A549 (cell line): ENCODE data around the gene TBC1D16. TPM values are rescaled to one million over a fixed set of nuclear protein-coding genes. Genes with fewer than 3 reads are reported as not detected.

Experiments
- ATAC-seq, 2 experiments: fragments of 200-7000 bp in 1 of 2; fragments of >200 bp in 1 of 2; cut with Nextera tagmentation in 1 of 2; cut with Tn5 transposase in 1 of 2; 3 replicates each; pipeline versions ENCODE4 v1.8.0 to v1.9.1; 2018 to 2020; ENCODE audit warnings: mild to moderate bottlenecking in 1 of 2, moderate library complexity in 1 of 2
- CTCF ChIA-PET: fragments of 300-600 bp; sonication (Branson Sonifier 250); formaldehyde crosslinking; extraction: SDS; loops from one replicate; lab custom pipeline; 2021; ENCODE audit warnings: antibody characterized with exemption, inconsistent platforms; lab: Yijun Ruan, JAX
- POLR2A ChIA-PET: fragments of 350-600 bp; formaldehyde crosslinking; extraction: SDS; loops from one replicate; lab custom pipeline; 2021; ENCODE audit warnings: antibody characterized with exemption, inconsistent platforms; lab: Yijun Ruan, JAX
- DNase-seq, 2 experiments: peaks; one replicate each; pipeline versions ENCODE4 v3.0.0 to v3.0.0-alpha.2; 2011 to 2016; ENCODE audit warnings: low read depth in 1 of 2, low spot score in 1 of 2
- FAIRE-seq: peaks from 2 replicates; lab custom pipeline; 2011; peaks lifted over from hg19 to GRCh38; lab: Jason Lieb, UNC
- H3K27ac ChIP-seq, 2 experiments: fragments of >200 bp; sonication (Bioruptor Twin); formaldehyde crosslinking; 3 replicates each; pipeline ENCODE4 v1.5.1; 2016 to 2017
- H3K4me1 ChIP-seq: fragments of >200 bp; sonication (Bioruptor Twin); formaldehyde crosslinking; 3 replicates; pipeline ENCODE4 v1.6.1; 2016
- H3K4me2 ChIP-seq: fragments of >200 bp; sonication (Bioruptor Twin); formaldehyde crosslinking; 3 replicates; pipeline ENCODE4 v1.6.1; 2016
- H3K4me3 ChIP-seq: fragments of >200 bp; sonication (Bioruptor Twin); formaldehyde crosslinking; 3 replicates; pipeline ENCODE4 v1.5.1; 2016
- H3K9me3 ChIP-seq: fragments of >200 bp; sonication (Bioruptor Twin); formaldehyde crosslinking; 3 replicates; pipeline ENCODE4 v1.6.1; 2016
- BCL3 ChIP-seq: fragments of >200 bp; sonication (Bioruptor Twin); formaldehyde crosslinking; IDR thresholded peaks from 3 replicates; pipeline ENCODE4 v1.6.1; 2016
- CBX2 ChIP-seq: fragments of 200-600 bp; sonication (generic); IDR thresholded peaks from 2 replicates; pipeline ENCODE4 v1.6.1; 2016; ENCODE audit warnings: low read depth, mild to moderate bottlenecking, borderline replicate concordance
- CEBPB ChIP-seq, 2 experiments: fragments of >200 bp in 1 of 2; sonication (Bioruptor Twin) in 1 of 2; formaldehyde crosslinking in 1 of 2; IDR thresholded peaks; 2 replicates each; pipeline ENCODE4 v1.6.1; 2012 to 2016
- CHD2 ChIP-seq: fragments of 150-350 bp; IDR thresholded peaks from 2 replicates; pipeline ENCODE4 v1.6.1; 2014; ENCODE audit warnings: low read length; ENCODE audit not compliant: partially characterized antibody
- EHMT2 ChIP-seq: fragments of 200-600 bp; sonication (generic); IDR thresholded peaks from 2 replicates; pipeline ENCODE4 v1.6.1; 2016; ENCODE audit warnings: antibody characterized with exemption, low read depth, mild to moderate bottlenecking, moderate library complexity
- FOSB ChIP-seq: fragments of 250-450 bp; sonication (Bioruptor Pico); IDR thresholded peaks from 2 replicates; pipeline ENCODE4 v1.5.0; 2020; ENCODE audit warnings: mild to moderate bottlenecking, moderate library complexity
- FOXS1 ChIP-seq: fragments of 250-450 bp; sonication (Bioruptor Pico); IDR thresholded peaks from 2 replicates; pipeline ENCODE4 v1.5.0; 2020; ENCODE audit warnings: mild to moderate bottlenecking, moderate library complexity
- HDAC2 ChIP-seq: fragments of 200-600 bp; sonication (generic); IDR thresholded peaks from 2 replicates; pipeline ENCODE4 v1.6.1; 2016
- HEYL ChIP-seq: fragments of 250-450 bp; sonication (Bioruptor Pico); IDR thresholded peaks from 2 replicates; pipeline ENCODE4 v1.8.0; 2021; ENCODE audit warnings: mild to moderate bottlenecking, moderate library complexity
- JUN ChIP-seq, 2 experiments: fragments of >200 bp; sonication (Bioruptor Twin); formaldehyde crosslinking; IDR thresholded peaks; 2 replicates in 1 of 2; 3 replicates in 1 of 2; pipeline ENCODE4 v1.6.1; 2016 to 2017
- KDM1A ChIP-seq: fragments of 200-600 bp; sonication (generic); IDR thresholded peaks from 2 replicates; pipeline ENCODE4 v1.6.1; 2016; ENCODE audit warnings: low read depth, mild to moderate bottlenecking
- MAFK ChIP-seq: fragments of 450-650 bp; IDR thresholded peaks from 2 replicates; pipeline ENCODE4 v1.6.1; 2014; ENCODE audit not compliant: partially characterized antibody
- MAX ChIP-seq: IDR thresholded peaks from 2 replicates; pipeline ENCODE4 v1.6.1; 2012
- MAZ ChIP-seq: fragments of 150-350 bp; IDR thresholded peaks from 2 replicates; pipeline ENCODE4 v1.6.1; 2014; ENCODE audit warnings: antibody characterized with exemption, low read depth, low read length, borderline replicate concordance
- MYC ChIP-seq: IDR thresholded peaks from 2 replicates; pipeline ENCODE4 v1.6.1; 2012; ENCODE audit warnings: mild to moderate bottlenecking, inconsistent platforms, low read length, improper control_type of control experiment, borderline replicate concordance
- NPAS2 ChIP-seq: fragments of 250-450 bp; sonication (Bioruptor Pico); IDR thresholded peaks from 2 replicates; pipeline ENCODE4 v1.8.0; 2022; ENCODE audit warnings: mild to moderate bottlenecking, moderate library complexity, borderline replicate concordance
- PBX3 ChIP-seq: IDR thresholded peaks from 2 replicates; pipeline ENCODE4 v1.6.1; 2012
- POLR2A ChIP-seq: IDR thresholded peaks from 2 replicates; pipeline ENCODE4 v1.6.1; 2012; ENCODE audit warnings: mild to moderate bottlenecking, low read length
- SREBF2 ChIP-seq: fragments of 450-650 bp; IDR thresholded peaks from 2 replicates; pipeline ENCODE4 v1.6.1; 2014; ENCODE audit warnings: mild to moderate bottlenecking, moderate library complexity
- ZC3H11A ChIP-seq: fragments of 450-650 bp; IDR thresholded peaks from 2 replicates; pipeline ENCODE4 v1.6.1; 2014; ENCODE audit warnings: antibody characterized with exemption, mild to moderate bottlenecking
- ZNF302 ChIP-seq: fragments of 250-450 bp; sonication (Bioruptor Pico); IDR thresholded peaks from 2 replicates; pipeline ENCODE4 v1.9.0; 2021; ENCODE audit warnings: inconsistent platforms, mild to moderate bottlenecking, moderate library complexity
- ZSCAN20 ChIP-seq: fragments of 250-450 bp; sonication (Bioruptor Pico); IDR thresholded peaks from 2 replicates; pipeline ENCODE4 v1.8.0; 2022; ENCODE audit warnings: mild to moderate bottlenecking, moderate library complexity
- WGBS: methylation state at CpG from one replicate; pipeline ENCODE4 v1.1.6; 2017; ENCODE audit errors: missing lambda C conversion rate; 5-methylcytosine and 5-hydroxymethylcytosine counted together
- polyA plus RNA-seq, 4 experiments: library from polyadenylated mRNA; depleted of rRNA in 3 of 4; stranded (reverse); fragments of >200 nt; fragmentation: RNase III in 1 of 4; extraction: RNeasy Plus Mini Kit Qiagen cat#74134 plus additional on column Dnase treatment in 1 of 4; gene quantifications; 2 replicates in 3 of 4; 3 replicates in 1 of 4; pipeline ENCODE4 v1.2.3, GENCODE V29; 2011 to 2017
- TF ChIP-seq, protein P1 (sequence below): fragments of 200-600 bp; sonication (generic); IDR thresholded peaks from 2 replicates; pipeline ENCODE4 v1.6.1; 2016; ENCODE audit warnings: antibody characterized with exemption, mild to moderate bottlenecking, moderate library complexity

TBC1D16 gene
- polyA plus RNA-seq, 2 of the 4 experiments (the other 2 are of a cell fraction), result 8.9 to 12.5 TPM

DNA sequence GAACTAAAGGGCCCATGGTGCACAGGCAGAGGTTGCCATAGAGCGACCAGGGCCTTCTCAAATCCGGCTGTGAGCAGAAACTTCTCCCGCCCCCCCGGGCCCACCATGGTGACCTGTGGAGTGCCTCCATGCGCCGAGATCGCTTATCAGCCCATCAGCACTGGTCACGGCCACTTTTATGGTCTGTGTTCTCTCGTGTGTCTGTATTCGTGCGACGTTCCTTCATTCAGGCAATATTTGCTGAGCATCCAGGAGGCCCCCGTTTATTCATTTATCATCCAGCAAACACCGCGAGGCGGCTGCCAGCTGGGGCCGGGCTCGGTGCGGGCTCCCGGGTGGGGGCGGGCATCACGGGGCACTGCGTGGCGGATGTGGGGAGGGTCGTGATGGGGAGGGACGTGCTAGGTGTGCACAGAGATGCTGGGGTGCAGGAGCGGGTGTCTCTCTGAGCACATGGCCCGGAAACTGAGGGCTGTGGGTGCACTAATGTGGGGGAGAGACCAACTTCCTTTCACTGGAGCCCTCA, 108.5 kb downstream of the TBC1D16 start:
- no peak for FAIRE-seq
- Histone ChIP-seq H3K4me2 (no peak overlapping the region), H3K9me3 (no peaks in the 10 kb centered on the region), H3K4me3 (no peak overlapping the region), H3K27ac (no peak overlapping the region), H3K4me1 (peaks cover 37% of the 10 kb centered on the region)
- no peak for ATAC-seq
- 89% methylated on average over 26 of the region's 28 CpGs for WGBS
- POLR2A ChIA-PET, result no interaction called here
- CTCF ChIA-PET, result interaction anchor here (1.0 to 3.0 kb wide), 6 partner anchors 10 to 137 kb away, joined by 3 to 12 read pairs (median 8); partner anchors contain the start of gene CBX4
- no peak for TF ChIP-seq CHD2
- TF ChIP-seq EHMT2, result no peak
- DNase-seq, result no peak

DNA sequence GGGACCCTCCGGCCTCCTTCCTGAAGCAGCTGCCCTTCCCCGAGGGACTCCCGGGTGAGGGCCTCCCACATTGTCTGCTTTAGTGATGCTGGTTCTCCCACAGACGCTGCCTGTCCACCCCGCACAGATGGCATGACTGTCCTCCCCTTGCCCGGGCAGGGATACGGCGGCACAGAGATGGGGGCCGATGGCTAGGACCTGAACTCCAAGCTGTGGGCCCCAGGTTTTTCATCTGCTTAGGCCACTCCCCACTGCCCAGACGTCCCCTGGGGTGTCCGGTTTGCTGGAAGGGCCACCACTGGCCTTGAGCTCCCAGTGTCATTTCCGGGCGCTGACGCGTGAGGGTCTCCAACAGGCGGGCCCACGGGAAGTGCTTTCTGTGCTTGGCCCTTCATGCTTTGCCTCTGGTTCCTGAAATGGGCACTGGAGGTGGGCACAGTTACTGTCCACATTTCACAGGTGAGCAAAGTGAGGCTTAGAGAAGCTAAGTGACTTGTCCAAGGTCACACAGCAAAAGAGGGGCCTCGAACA, 109.0 kb downstream of the TBC1D16 start:
- H3K4me2 ChIP-seq, result no peak overlapping the region
- FAIRE-seq, result no peak
- no peaks in the 10 kb centered on the region for H3K9me3 ChIP-seq
- no peak overlapping the region for H3K4me3 ChIP-seq
- POLR2A ChIA-PET, result interaction anchor here (0.7 to 1.3 kb wide), 2 partner anchors 43 to 87 kb away, joined by 3 to 6 read pairs; partner anchors contain the start of gene CBX4
- TF ChIP-seq, protein P1, sequence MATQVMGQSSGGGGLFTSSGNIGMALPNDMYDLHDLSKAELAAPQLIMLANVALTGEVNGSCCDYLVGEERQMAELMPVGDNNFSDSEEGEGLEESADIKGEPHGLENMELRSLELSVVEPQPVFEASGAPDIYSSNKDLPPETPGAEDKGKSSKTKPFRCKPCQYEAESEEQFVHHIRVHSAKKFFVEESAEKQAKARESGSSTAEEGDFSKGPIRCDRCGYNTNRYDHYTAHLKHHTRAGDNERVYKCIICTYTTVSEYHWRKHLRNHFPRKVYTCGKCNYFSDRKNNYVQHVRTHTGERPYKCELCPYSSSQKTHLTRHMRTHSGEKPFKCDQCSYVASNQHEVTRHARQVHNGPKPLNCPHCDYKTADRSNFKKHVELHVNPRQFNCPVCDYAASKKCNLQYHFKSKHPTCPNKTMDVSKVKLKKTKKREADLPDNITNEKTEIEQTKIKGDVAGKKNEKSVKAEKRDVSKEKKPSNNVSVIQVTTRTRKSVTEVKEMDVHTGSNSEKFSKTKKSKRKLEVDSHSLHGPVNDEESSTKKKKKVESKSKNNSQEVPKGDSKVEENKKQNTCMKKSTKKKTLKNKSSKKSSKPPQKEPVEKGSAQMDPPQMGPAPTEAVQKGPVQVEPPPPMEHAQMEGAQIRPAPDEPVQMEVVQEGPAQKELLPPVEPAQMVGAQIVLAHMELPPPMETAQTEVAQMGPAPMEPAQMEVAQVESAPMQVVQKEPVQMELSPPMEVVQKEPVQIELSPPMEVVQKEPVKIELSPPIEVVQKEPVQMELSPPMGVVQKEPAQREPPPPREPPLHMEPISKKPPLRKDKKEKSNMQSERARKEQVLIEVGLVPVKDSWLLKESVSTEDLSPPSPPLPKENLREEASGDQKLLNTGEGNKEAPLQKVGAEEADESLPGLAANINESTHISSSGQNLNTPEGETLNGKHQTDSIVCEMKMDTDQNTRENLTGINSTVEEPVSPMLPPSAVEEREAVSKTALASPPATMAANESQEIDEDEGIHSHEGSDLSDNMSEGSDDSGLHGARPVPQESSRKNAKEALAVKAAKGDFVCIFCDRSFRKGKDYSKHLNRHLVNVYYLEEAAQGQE, result no peak
- TF ChIP-seq ZC3H11A (no peak), CEBPB (IDR thresholded peaks at IDR 0.05) (no peak), KDM1A (no peak), FOSB (CRISPR knock-in tag) (no peak)
- TF ChIP-seq, all 56 proteins: peak for 0
- H3K4me1 ChIP-seq, result peaks cover 32% of the 10 kb centered on the region
- H3K27ac ChIP-seq, result peak overlapping the region in 1 of 2 experiments; percentile 37; a peak in 1 of 6 replicates
- DNase-seq (no peak), ATAC-seq (no peak)
- CTCF ChIA-PET, result interaction anchor here (0.6 to 3.0 kb wide), 10 partner anchors 10 to 781 kb away, joined by 3 to 12 read pairs (median 4); partner anchors contain the start of gene CBX4
- WGBS, result 89% methylated on average over 18 of the region's 18 CpGs

DNA sequence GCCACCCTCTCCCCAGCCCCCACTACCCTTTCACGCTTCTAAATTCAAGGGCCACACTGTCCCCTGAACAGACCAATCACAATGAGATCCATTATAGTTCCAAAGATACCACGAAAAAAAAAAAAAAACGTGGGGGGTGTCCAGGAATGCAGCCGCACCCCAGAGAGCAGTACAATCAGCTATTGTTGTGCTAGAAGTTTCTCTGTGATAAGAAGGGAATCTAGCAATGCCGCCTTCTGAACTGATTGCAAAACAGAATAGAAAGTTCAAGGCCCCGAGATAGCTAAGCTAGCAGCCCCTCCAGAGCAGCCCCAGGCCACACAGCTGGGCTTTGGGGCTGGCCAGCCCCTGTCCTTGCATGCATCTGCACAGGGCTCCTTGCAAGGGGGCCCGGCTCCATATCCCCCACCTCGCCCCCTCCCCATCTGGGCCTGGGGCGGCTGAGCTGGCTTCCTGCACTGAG, 109.5 kb downstream of the TBC1D16 start:
- Histone ChIP-seq H3K4me2 (no peak overlapping the region), H3K27ac (peak overlapping the region in 1 of 2 experiments; percentile 77; a peak in 3 of 6 replicates), H3K9me3 (no peaks in the 10 kb centered on the region), H3K4me1 (peaks cover 27% of the 10 kb centered on the region), H3K4me3 (no peak overlapping the region)
- POLR2A ChIA-PET, result interaction anchor here (0.7 to 1.3 kb wide), 2 partner anchors 42 to 86 kb away, joined by 3 to 6 read pairs; partner anchors contain the start of gene CBX4
- WGBS, result 67% methylated on average over 9 of the region's 9 CpGs
- DNase-seq (no peak), FAIRE-seq (no peak), ATAC-seq (no peak)
- CTCF ChIA-PET, result interaction anchor here (0.6 to 3.0 kb wide), 11 partner anchors 10 to 782 kb away, joined by 3 to 12 read pairs (median 4); partner anchors contain the start of gene CBX4
- TF ChIP-seq MYC (no peak), FOXS1 (CRISPR knock-in tag) (no peak), KDM1A (no peak), ZNF302 (CRISPR knock-in tag) (no peak), HEYL (CRISPR knock-in tag) (no peak), ZSCAN20 (CRISPR knock-in tag) (no peak), POLR2A (no peak), HDAC2 (no peak), CBX2 (no peak), PBX3 (no peak), BCL3 (no peak), ZC3H11A (no peak), SREBF2 (no peak), NPAS2 (CRISPR knock-in tag) (no peak), MAZ (no peak), JUN (IDR thresholded peaks at IDR 0.05) (no peak), MAFK (no peak), MAX (no peak)
- TF ChIP-seq, protein P1, result no peak
